ENCODE data around the gene TBL2.

TBL2 gene

GRCh38 chr7:73522105-73522872, 56.1 kb downstream of the TBL2 start, which contains the start of gene BAZ1B:
Gene BAZ1B (minus strand): TSS chr7:73522293. CDS start chr7:73521933, 360 bp downstream.
- peaks cover 26 to 63% (median 51%) of the 10 kb centered on the region in 4 experiments for H3K4me1 ChIP-seq (ENCODE audit: control extremely low read depth in 1 of 4, control insufficient read depth in 4 of 4, insufficient read depth in 4 of 4, low read length in 3 of 4)
- ChIA-PET POLR2A (interaction anchor here (1.0 to 1.4 kb wide), 2 partner anchors 35 to 56 kb away, joined by 5 read pairs; partner anchors contain the start of genes BCL7B and TBL2), CTCF (interaction anchor here (0.8 to 2.4 kb wide), 3 partner anchors 9 to 27 kb away, joined by 3 to 7 read pairs (median 3); no protein-coding TSS in a partner anchor)
- H3K9me3 ChIP-seq (ENCODE audit: control extremely low read depth in 1 of 5, control insufficient read depth in 4 of 5, insufficient read depth in 2 of 5, low read depth in 1 of 5, low read length in 4 of 5), result no peaks in the 10 kb centered on the region
- no peaks in the 10 kb centered on the region for H3K27me3 ChIP-seq (replicated peaks in 2 of 5; ENCODE audit: control insufficient read depth in 4 of 5, insufficient read depth in 5 of 5, low read length in 4 of 5)
- H3K27ac ChIP-seq (ENCODE audit: insufficient read depth in 1 of 2, low read depth in 1 of 2, low read length in 2 of 2, poor library complexity in 1 of 2, severe bottlenecking in 2 of 2), result peak within 1 kb of the TSS; percentile 79 to 86
- peak within 1 kb of the TSS; percentile 53 to 93 (median 84) for H3K4me3 ChIP-seq (ENCODE audit: control insufficient read depth in 1 of 7, extremely low read depth in 1 of 7, insufficient read depth in 4 of 7, low read depth in 2 of 7, low read length in 6 of 7)
- DNase-seq, result peak; percentile 98 to 99 (median 98)
- 0% methylated on average over 46 of the region's 71 CpGs for WGBS (ENCODE audit: insufficient coverage)
- peaks cover 0 to 13% (median 2%) of the 10 kb centered on the region in 4 experiments for H3K36me3 ChIP-seq (ENCODE audit: control insufficient read depth in 4 of 4, insufficient read depth in 4 of 4, low read length in 3 of 4)

- peaks cover 22 to 57% (median 46%) of the 10 kb centered on the region in 4 experiments for H3K4me1 ChIP-seq (ENCODE audit: control extremely low read depth in 1 of 4, control insufficient read depth in 4 of 4, insufficient read depth in 4 of 4, low read length in 3 of 4)
- ChIA-PET CTCF (interaction anchor here (0.9 to 2.4 kb wide), 3 partner anchors 10 to 14 kb away, joined by 3 to 7 read pairs (median 3); no protein-coding TSS in a partner anchor), POLR2A (interaction anchor here (1.0 to 1.4 kb wide), 2 partner anchors 36 to 57 kb away, joined by 5 read pairs; partner anchors contain the start of genes BCL7B and TBL2)
- no peaks in the 10 kb centered on the region for H3K27me3 ChIP-seq (replicated peaks in 2 of 5; ENCODE audit: control insufficient read depth in 4 of 5, insufficient read depth in 5 of 5, low read length in 4 of 5)
- H3K9me3 ChIP-seq (ENCODE audit: control extremely low read depth in 1 of 5, control insufficient read depth in 4 of 5, insufficient read depth in 2 of 5, low read depth in 1 of 5, low read length in 4 of 5), result no peaks in the 10 kb centered on the region
- peaks cover 0 to 16% (median 3%) of the 10 kb centered on the region in 4 experiments for H3K36me3 ChIP-seq (ENCODE audit: control insufficient read depth in 4 of 4, insufficient read depth in 4 of 4, low read length in 3 of 4)
- WGBS (ENCODE audit: insufficient coverage), result 0% methylated on average over 43 of the region's 62 CpGs
- DNase-seq, result no peak
- peak overlapping the region; percentile 53 to 93 (median 84) for H3K4me3 ChIP-seq (ENCODE audit: control insufficient read depth in 1 of 7, extremely low read depth in 1 of 7, insufficient read depth in 4 of 7, low read depth in 2 of 7, low read length in 6 of 7)
- H3K27ac ChIP-seq (ENCODE audit: insufficient read depth in 1 of 2, low read depth in 1 of 2, low read length in 2 of 2, poor library complexity in 1 of 2, severe bottlenecking in 2 of 2), result peak overlapping the region; percentile 79 to 86
These were observed 56.7 kb downstream of the TBL2 start for GRCh38 chr7:73521636-73522104.

- 2% methylated on average over 20 of the region's 36 CpGs for WGBS (ENCODE audit: insufficient coverage)
- DNase-seq, result peak in 2 of 3 donors; percentile 18 to 33
- peaks cover 18 to 50% (median 39%) of the 10 kb centered on the region in 4 experiments for H3K4me1 ChIP-seq (ENCODE audit: control extremely low read depth in 1 of 4, control insufficient read depth in 4 of 4, insufficient read depth in 4 of 4, low read length in 3 of 4)
These were observed 57.4 kb downstream of the TBL2 start for GRCh38 chr7:73520673-73521635.

GRCh38 chr7:73519867-73520672, 58.3 kb downstream of the TBL2 start:
- peak in 2 of 3 donors; percentile 14 to 36 for DNase-seq
- Histone ChIP-seq H3K4me3 (ENCODE audit: control insufficient read depth in 1 of 7, extremely low read depth in 1 of 7, insufficient read depth in 4 of 7, low read depth in 2 of 7, low read length in 6 of 7) (peak overlapping the region in 6 of 7 experiments; percentile 53 to 93 (median 84)), H3K9me3 (ENCODE audit: control extremely low read depth in 1 of 5, control insufficient read depth in 4 of 5, insufficient read depth in 2 of 5, low read depth in 1 of 5, low read length in 4 of 5) (no peaks in the 10 kb centered on the region), H3K36me3 (ENCODE audit: control insufficient read depth in 4 of 4, insufficient read depth in 4 of 4, low read length in 3 of 4) (peaks cover 0 to 21% (median 9%) of the 10 kb centered on the region in 4 experiments), H3K27ac (ENCODE audit: insufficient read depth in 1 of 2, low read depth in 1 of 2, low read length in 2 of 2, poor library complexity in 1 of 2, severe bottlenecking in 2 of 2) (peak overlapping the region; percentile 79 to 86), H3K4me1 (ENCODE audit: control extremely low read depth in 1 of 4, control insufficient read depth in 4 of 4, insufficient read depth in 4 of 4, low read length in 3 of 4) (peaks cover 11 to 41% (median 31%) of the 10 kb centered on the region in 4 experiments), H3K27me3 (replicated peaks in 2 of 5; ENCODE audit: control insufficient read depth in 4 of 5, insufficient read depth in 5 of 5, low read length in 4 of 5) (no peaks in the 10 kb centered on the region)
- ChIA-PET POLR2A (interaction anchor here (0.8 kb wide), 1 partner anchor 44 kb away, joined by 4 read pairs; no protein-coding TSS in a partner anchor), CTCF (interaction anchor here (1.0 to 2.4 kb wide), 4 partner anchors 11 to 47 kb away, joined by 3 to 7 read pairs (median 4); no protein-coding TSS in a partner anchor)
- WGBS (ENCODE audit: insufficient coverage), result 84% methylated on average over 7 of the region's 18 CpGs

More at GRCh38 chr7:73520673-73521635, 57.4 kb downstream of the TBL2 start:
- CTCF ChIA-PET, result interaction anchor here (0.9 to 2.4 kb wide), 4 partner anchors 11 to 46 kb away, joined by 3 to 7 read pairs (median 4); no protein-coding TSS in a partner anchor
- peaks cover 0 to 16% (median 6%) of the 10 kb centered on the region in 4 experiments for H3K36me3 ChIP-seq (ENCODE audit: control insufficient read depth in 4 of 4, insufficient read depth in 4 of 4, low read length in 3 of 4)
- H3K27ac ChIP-seq (ENCODE audit: insufficient read depth in 1 of 2, low read depth in 1 of 2, low read length in 2 of 2, poor library complexity in 1 of 2, severe bottlenecking in 2 of 2), result peak overlapping the region; percentile 79 to 86
- no peaks in the 10 kb centered on the region for H3K27me3 ChIP-seq (replicated peaks in 2 of 5; ENCODE audit: control insufficient read depth in 4 of 5, insufficient read depth in 5 of 5, low read length in 4 of 5)
- no peaks in the 10 kb centered on the region for H3K9me3 ChIP-seq (ENCODE audit: control extremely low read depth in 1 of 5, control insufficient read depth in 4 of 5, insufficient read depth in 2 of 5, low read depth in 1 of 5, low read length in 4 of 5)
- H3K4me3 ChIP-seq (ENCODE audit: control insufficient read depth in 1 of 7, extremely low read depth in 1 of 7, insufficient read depth in 4 of 7, low read depth in 2 of 7, low read length in 6 of 7), result peak overlapping the region; percentile 53 to 93 (median 84)
- POLR2A ChIA-PET, result no interaction called here

GRCh38 chr7:73518470-73518869, 59.9 kb downstream of the TBL2 start:
- no peaks in the 10 kb centered on the region for H3K9me3 ChIP-seq (ENCODE audit: control extremely low read depth in 1 of 5, control insufficient read depth in 4 of 5, insufficient read depth in 2 of 5, low read depth in 1 of 5, low read length in 4 of 5)
- CTCF ChIA-PET, result interaction anchor here (0.9 to 2.0 kb wide), 5 partner anchors 14 to 246 kb away, joined by 3 to 4 read pairs (median 3); no protein-coding TSS in a partner anchor
- H3K27me3 ChIP-seq (replicated peaks in 2 of 5; ENCODE audit: control insufficient read depth in 4 of 5, insufficient read depth in 5 of 5, low read length in 4 of 5), result no peaks in the 10 kb centered on the region
- 95% methylated on average over 5 of the region's 5 CpGs for WGBS (ENCODE audit: insufficient coverage)
- POLR2A ChIA-PET, result no interaction called here
- no peak overlapping the region for H3K27ac ChIP-seq (ENCODE audit: insufficient read depth in 1 of 2, low read depth in 1 of 2, low read length in 2 of 2, poor library complexity in 1 of 2, severe bottlenecking in 2 of 2)
- H3K4me1 ChIP-seq (ENCODE audit: control extremely low read depth in 1 of 4, control insufficient read depth in 4 of 4, insufficient read depth in 4 of 4, low read length in 3 of 4), result peaks cover 11 to 34% (median 27%) of the 10 kb centered on the region in 4 experiments
- peaks cover 0 to 34% (median 19%) of the 10 kb centered on the region in 4 experiments for H3K36me3 ChIP-seq (ENCODE audit: control insufficient read depth in 4 of 4, insufficient read depth in 4 of 4, low read length in 3 of 4)
- no peak overlapping the region for H3K4me3 ChIP-seq (ENCODE audit: control insufficient read depth in 1 of 7, extremely low read depth in 1 of 7, insufficient read depth in 4 of 7, low read depth in 2 of 7, low read length in 6 of 7)
- no peak for DNase-seq
